NCI-H2107 treated with DMSO at 0.1 percent for 48 hours (cell line): Measurements from ENCODE around the gene CNOT11.
"Not testable (repeated sequence)": the region's sequence is repeated elsewhere in the genome, so short reads cannot be mapped to it uniquely, and the experiment has no call there.

Experiments used
- DNase-seq: peaks from one replicate; lab custom pipeline; 2025; ENCODE audit not compliant: unreplicated experiment; lab: John Stamatoyannopoulos, UW

The CNOT11 gene

GRCh38 chr2:101252408-101253012 is at the start of gene CNOT11:
CNOT11 (plus strand) TSS chr2:101252886; CDS start chr2:101252965, 79 bp downstream.
- DNase-seq: peak; percentile 93

- peak; percentile 3 for DNase-seq
These were observed 48.1 kb upstream of the CNOT11 start for GRCh38 chr2:101204400-101205115.

GRCh38 chr2:101205521-101206479 is 46.9 kb upstream of the CNOT11 start:
- peak; percentile 71 for DNase-seq

GRCh38 chr2:101208830-101209229 is 43.9 kb upstream of the CNOT11 start:
- no peak for DNase-seq

- no peak for DNase-seq
These were observed 33.4 kb upstream of the CNOT11 start for GRCh38 chr2:101219246-101219645.

GRCh38 chr2:101220091-101220490 is 32.6 kb upstream of the CNOT11 start:
- DNase-seq: not testable (repeated sequence)

GRCh38 chr2:101223814-101224231 is 28.9 kb upstream of the CNOT11 start:
- peak; percentile 82 for DNase-seq

- no peak for DNase-seq
These were observed 22.1 kb upstream of the CNOT11 start for GRCh38 chr2:101230541-101231001.

GRCh38 chr2:101231240-101231639 is 21.4 kb upstream of the CNOT11 start:
- no peak for DNase-seq

GRCh38 chr2:101231937-101232730 is 20.6 kb upstream of the CNOT11 start:
- DNase-seq: no peak

GRCh38 chr2:101232770-101233169 is 19.9 kb upstream of the CNOT11 start:
- no peak for DNase-seq

GRCh38 chr2:101234169-101234938 is 18.3 kb upstream of the CNOT11 start:
- no peak for DNase-seq

GRCh38 chr2:101235956-101236355 is 16.7 kb upstream of the CNOT11 start:
- not testable (repeated sequence) for DNase-seq

GRCh38 chr2:101237944-101238343 is 14.7 kb upstream of the CNOT11 start:
- not testable (repeated sequence) for DNase-seq

GRCh38 chr2:101238930-101239759 is 13.5 kb upstream of the CNOT11 start:
- no peak for DNase-seq

GRCh38 chr2:101239760-101240118 is 12.9 kb upstream of the CNOT11 start:
- not testable (repeated sequence) for DNase-seq

GRCh38 chr2:101240694-101241093 is 12.0 kb upstream of the CNOT11 start:
- not testable (repeated sequence) for DNase-seq

- no peak for DNase-seq
These were observed 11.5 kb upstream of the CNOT11 start for GRCh38 chr2:101241158-101241557.

GRCh38 chr2:101244373-101244772 is 8.3 kb upstream of the CNOT11 start:
- DNase-seq: not testable (repeated sequence)
